ENCODE measurements around the gene CPNE2. TPM values are rescaled to one million over a fixed set of nuclear protein-coding genes. Genes with fewer than 3 reads are reported as not detected.
"Not testable (repeated sequence)": the region's sequence is repeated elsewhere in the genome, so short reads cannot be mapped to it uniquely, and the experiment has no call there.

CPNE2 gene
- total RNA-seq, 3 donors from 2014 or later: 48.7 to 77.0 (median 52.5) TPM

- H3K9me3 ChIP-seq: no peaks in the 10 kb centered on the region
- H3K4me3 ChIP-seq: no peak overlapping the region
- ATAC-seq: no peak
- TF ChIP-seq CTCF (IDR thresholded peaks at IDR 0.05): no peak
- DNase-seq: no peak
- intact Hi-C loops (cut with DNase I, micrococcal nuclease): no loop called here
- peaks cover 18% of the 10 kb centered on the region for H3K4me1 ChIP-seq (ENCODE audit: low read depth)
- H3K36me3 ChIP-seq (ENCODE audit: low read depth): no peaks in the 10 kb centered on the region
Measured at GRCh38 chr16:57096793-57097192, 4.4 kb downstream of the CPNE2 start.

DNA sequence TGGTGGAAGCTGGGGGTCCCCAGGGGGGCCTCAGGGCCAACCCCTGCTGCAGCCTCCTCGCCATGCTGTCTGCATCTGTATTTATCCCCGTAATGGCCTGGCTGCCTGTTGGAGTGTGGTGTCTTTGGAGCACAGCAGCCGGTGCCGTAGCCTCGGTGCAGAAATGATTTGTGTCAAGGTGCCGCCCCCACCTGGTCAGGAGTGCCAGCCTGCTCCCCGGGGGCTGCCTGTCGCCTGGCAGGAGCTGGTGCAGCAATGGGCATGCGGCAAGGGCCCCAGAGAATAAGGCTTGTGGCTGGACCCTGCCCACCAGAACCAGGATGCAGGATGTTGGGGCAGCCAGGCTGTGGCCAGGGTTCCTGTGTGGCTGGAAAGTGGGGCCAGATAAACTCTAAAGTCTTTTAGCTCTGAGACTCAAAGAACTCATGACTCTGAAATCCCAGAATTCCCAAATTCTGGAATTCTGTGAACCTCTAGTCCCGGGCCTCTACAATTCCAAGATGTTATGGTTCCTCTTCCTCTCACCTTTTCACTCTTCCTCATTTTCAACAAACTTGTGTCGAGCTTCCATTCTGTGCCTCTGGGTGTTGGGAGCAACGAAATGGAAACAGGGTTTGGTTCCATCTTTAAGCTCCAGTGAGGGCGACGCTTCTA, 5.9 kb downstream of the CPNE2 start:
- TF ChIP-seq CTCF (IDR thresholded peaks at IDR 0.05): no peak
- Histone ChIP-seq H3K4me3 (no peak overlapping the region), H3K9me3 (no peaks in the 10 kb centered on the region), H3K4me1 (ENCODE audit: low read depth) (peaks cover 14% of the 10 kb centered on the region), H3K36me3 (ENCODE audit: low read depth) (no peaks in the 10 kb centered on the region)
- intact Hi-C loops (cut with DNase I, micrococcal nuclease): no loop called here
- ATAC-seq (no peak), DNase-seq (no peak)

GRCh38 chr16:57099965-57100364, 7.6 kb downstream of the CPNE2 start:
- H3K9me3 ChIP-seq; ATAC-seq; H3K4me3 ChIP-seq; DNase-seq; intact Hi-C loops (cut with DNase I, micrococcal nuclease); H3K36me3 ChIP-seq (ENCODE audit: low read depth); H3K4me1 ChIP-seq (ENCODE audit: low read depth): not testable (repeated sequence)

GRCh38 chr16:57100445-57100844, 8.1 kb downstream of the CPNE2 start:
- no peak for DNase-seq
- intact Hi-C loops (cut with DNase I, micrococcal nuclease): no loop called here
- H3K9me3 ChIP-seq: no peaks in the 10 kb centered on the region
- no peak for TF ChIP-seq CTCF (IDR thresholded peaks at IDR 0.05)
- no peak overlapping the region for H3K4me3 ChIP-seq
- H3K4me1 ChIP-seq (ENCODE audit: low read depth): no peaks in the 10 kb centered on the region
- ATAC-seq: no peak
- no peaks in the 10 kb centered on the region for H3K36me3 ChIP-seq (ENCODE audit: low read depth)

DNA sequence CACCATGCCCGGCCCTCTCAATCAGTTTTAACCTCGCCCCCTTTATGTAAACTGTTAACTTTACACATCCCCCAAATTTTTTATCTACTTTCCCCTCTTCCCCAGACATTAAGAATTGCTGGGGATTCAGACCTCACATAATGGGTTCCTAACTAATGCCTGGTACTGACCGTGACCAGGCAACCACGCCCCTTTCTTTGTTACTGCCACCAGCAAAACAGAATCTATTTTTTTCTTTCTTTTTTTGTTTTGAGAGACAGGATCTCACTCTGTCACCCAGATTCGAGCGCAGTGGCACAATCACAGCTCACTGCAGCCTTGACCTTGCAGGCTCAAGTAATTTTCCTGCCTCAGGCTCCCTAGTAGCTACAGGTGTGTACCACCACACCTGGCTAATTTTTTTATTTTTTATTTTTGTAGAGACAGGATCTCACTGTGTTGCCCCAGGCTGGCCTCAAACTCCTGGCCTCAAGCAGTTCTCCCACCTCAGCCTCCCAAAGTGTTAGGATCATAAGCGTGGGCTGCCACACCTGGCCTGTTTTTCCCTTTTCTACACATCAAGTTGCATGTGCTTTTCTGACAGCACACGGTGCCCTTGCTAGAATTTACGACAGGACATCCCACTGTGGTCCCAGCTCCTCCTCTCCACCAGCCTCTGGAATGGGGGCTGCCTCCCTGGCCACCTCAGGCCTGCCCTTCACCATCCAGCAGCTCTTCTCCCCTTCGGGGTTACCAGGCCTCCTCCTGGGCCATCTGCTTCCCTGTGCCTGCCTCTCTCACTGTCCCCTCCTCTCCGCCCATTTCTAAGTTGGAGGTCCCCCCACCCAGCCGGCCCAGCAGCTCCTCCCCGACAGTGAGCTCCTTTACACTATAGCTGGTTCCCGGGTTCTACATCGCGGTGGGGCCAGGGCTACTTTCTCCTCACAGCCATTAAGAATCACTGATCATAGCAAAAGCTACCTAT, 10.8 kb downstream of the CPNE2 start:
- H3K4me1 ChIP-seq (ENCODE audit: low read depth): no peaks in the 10 kb centered on the region
- H3K36me3 ChIP-seq (ENCODE audit: low read depth): no peaks in the 10 kb centered on the region
- H3K4me3 ChIP-seq: no peak overlapping the region
- intact Hi-C loops (cut with DNase I, micrococcal nuclease): no loop called here
- no peaks in the 10 kb centered on the region for H3K9me3 ChIP-seq
- no peak for DNase-seq
- no peak for ATAC-seq
- no peak for TF ChIP-seq CTCF (IDR thresholded peaks at IDR 0.05)

DNA sequence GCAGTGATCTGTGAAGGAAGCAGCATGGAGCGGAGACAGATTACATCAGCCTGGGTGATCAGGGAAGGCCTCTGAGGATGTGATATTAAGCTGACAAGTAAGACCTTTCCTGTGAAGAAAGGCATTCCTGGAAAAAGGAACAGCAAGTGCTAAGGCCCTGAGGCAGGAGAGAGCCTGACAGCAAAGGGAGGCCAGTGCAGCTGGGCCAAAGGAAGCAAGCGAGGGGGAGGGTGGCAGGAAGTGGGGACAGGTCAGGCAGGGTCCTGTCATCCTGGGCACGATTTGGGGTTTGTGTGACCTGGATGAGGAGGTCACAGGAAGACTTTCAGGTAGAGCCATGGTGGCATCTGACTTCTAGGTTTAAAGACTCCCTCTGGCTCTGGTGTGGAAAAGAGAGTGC, 12.3 kb downstream of the CPNE2 start:
- intact Hi-C loops (cut with DNase I, micrococcal nuclease): no loop called here
- H3K4me1 ChIP-seq (ENCODE audit: low read depth): no peaks in the 10 kb centered on the region
- no peaks in the 10 kb centered on the region for H3K9me3 ChIP-seq
- H3K36me3 ChIP-seq (ENCODE audit: low read depth): no peaks in the 10 kb centered on the region
- no peak for TF ChIP-seq CTCF (IDR thresholded peaks at IDR 0.05)
- DNase-seq: no peak
- no peak overlapping the region for H3K4me3 ChIP-seq
- no peak for ATAC-seq
